Mononuclear cell (primary cell): ENCODE data around the gene C2orf81. TPM values are rescaled to one million over a fixed set of nuclear protein-coding genes. Genes with fewer than 3 reads are reported as not detected.
"Not testable (repeated sequence)": the region's sequence is repeated elsewhere in the genome, so short reads cannot be mapped to it uniquely, and the experiment has no call there.

Source experiments
- H3K27me3 ChIP-seq: 2 replicates; pipeline ENCODE4 v1.6.0; 2011; ENCODE audit warnings: low read length, control low read depth; ENCODE audit not compliant: insufficient read depth
- H3K4me1 ChIP-seq: 2 replicates; pipeline ENCODE4 v1.5.1; 2011; ENCODE audit warnings: mild to moderate bottlenecking, low read length, control low read depth; ENCODE audit not compliant: insufficient read depth
- H3K4me3 ChIP-seq: 2 replicates; pipeline ENCODE4 v1.5.1; 2011; ENCODE audit warnings: mild to moderate bottlenecking, low read length, moderate library complexity
- H3K9me3 ChIP-seq: 2 replicates; pipeline ENCODE4 v1.5.1; 2011; ENCODE audit warnings: low read depth, mild to moderate bottlenecking, control low read depth, low read length
- total RNA-seq: library from RNA; depleted of rRNA; stranded (reverse); fragments of >200 nt; gene quantifications from one replicate; pipeline ENCODE4 v1.2.3, GENCODE V29; 2012

The C2orf81 gene
- total RNA-seq, 1 donor = 0.94 TPM

GRCh38 chr2:74450570-74451190 is 29.3 kb upstream of the C2orf81 start:
- H3K4me1 ChIP-seq = peaks cover 26% of the 10 kb centered on the region
- H3K27me3 ChIP-seq = no peaks in the 10 kb centered on the region
- H3K9me3 ChIP-seq = no peaks in the 10 kb centered on the region
- no peak overlapping the region for H3K4me3 ChIP-seq

- peaks cover 13% of the 10 kb centered on the region for H3K27me3 ChIP-seq
- no peaks in the 10 kb centered on the region for H3K9me3 ChIP-seq
- H3K4me3 ChIP-seq = no peak overlapping the region
- H3K4me1 ChIP-seq = peaks cover 14% of the 10 kb centered on the region
Measured at GRCh38 chr2:74448771-74449170, 27.4 kb upstream of the C2orf81 start.

DNA sequence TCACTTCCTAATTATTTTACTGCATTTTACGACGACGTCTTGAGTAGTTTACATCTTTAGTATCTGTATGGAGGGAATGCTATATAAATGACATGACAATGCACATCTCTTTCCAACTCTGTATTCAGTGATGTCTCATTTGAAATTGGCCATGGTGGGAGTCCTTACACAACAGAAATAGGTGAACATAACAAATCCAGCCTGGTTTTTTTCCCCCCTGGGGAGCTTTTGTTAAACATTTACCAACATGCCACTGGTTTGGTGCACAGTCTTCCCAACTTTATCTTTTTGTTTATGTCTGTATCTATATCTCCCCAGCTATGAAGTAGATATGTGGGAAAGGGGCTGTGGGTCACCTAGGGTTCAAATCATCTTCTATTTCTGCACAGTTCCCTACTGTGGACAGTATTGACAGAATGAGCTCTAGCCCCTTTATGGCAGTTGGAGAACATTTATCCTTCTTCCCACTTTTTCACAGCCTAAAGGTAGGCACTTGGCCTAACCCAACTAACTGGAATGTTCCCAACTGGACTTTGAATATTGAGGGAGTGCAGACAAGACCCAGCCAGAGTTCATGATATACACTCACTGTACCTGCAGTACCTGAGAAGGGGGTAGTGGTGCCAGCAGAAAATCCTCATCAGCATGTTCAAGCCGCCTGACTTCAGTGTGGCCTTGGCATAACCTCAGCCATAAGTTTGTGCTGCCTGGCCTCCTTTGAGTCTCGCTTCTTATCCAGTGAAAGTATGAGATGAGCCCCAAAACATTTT is 26.0 kb upstream of the C2orf81 start:
- Histone ChIP-seq H3K9me3 (no peaks in the 10 kb centered on the region), H3K4me3 (no peak overlapping the region), H3K4me1 (peaks cover 5% of the 10 kb centered on the region), H3K27me3 (peaks cover 20% of the 10 kb centered on the region)

GRCh38 chr2:74444498-74445318 is 23.3 kb upstream of the C2orf81 start:
- H3K4me3 ChIP-seq = no peak overlapping the region
- no peaks in the 10 kb centered on the region for H3K9me3 ChIP-seq
- peaks cover 28% of the 10 kb centered on the region for H3K4me1 ChIP-seq
- H3K27me3 ChIP-seq = peaks cover 47% of the 10 kb centered on the region

GRCh38 chr2:74442483-74443297 is 21.3 kb upstream of the C2orf81 start:
- H3K4me3 ChIP-seq, H3K9me3 ChIP-seq: not testable (repeated sequence)
- Histone ChIP-seq H3K27me3 (peaks cover 47% of the 10 kb centered on the region), H3K4me1 (peaks cover 33% of the 10 kb centered on the region)

- Histone ChIP-seq H3K27me3 (peaks cover 47% of the 10 kb centered on the region), H3K4me1 (peaks cover 33% of the 10 kb centered on the region), H3K9me3 (no peaks in the 10 kb centered on the region), H3K4me3 (no peak within 1 kb of the TSS)
Measured at GRCh38 chr2:74441690-74442482, 20.5 kb upstream of the C2orf81 start, which contains the start of gene RTKN. TSS of gene RTKN (minus strand) at chr2:74441937. CDS start at chr2:74441816, 121 bp downstream.

GRCh38 chr2:74441170-74441689 is 19.8 kb upstream of the C2orf81 start:
- no peak overlapping the region for H3K4me3 ChIP-seq
- peaks cover 33% of the 10 kb centered on the region for H3K4me1 ChIP-seq
- peaks cover 47% of the 10 kb centered on the region for H3K27me3 ChIP-seq
- no peaks in the 10 kb centered on the region for H3K9me3 ChIP-seq

GRCh38 chr2:74440378-74441169 is 19.2 kb upstream of the C2orf81 start:
- Histone ChIP-seq H3K4me3 (no peak overlapping the region), H3K27me3 (peaks cover 47% of the 10 kb centered on the region), H3K4me1 (peaks cover 33% of the 10 kb centered on the region), H3K9me3 (no peaks in the 10 kb centered on the region)

GRCh38 chr2:74439803-74440377 is 18.5 kb upstream of the C2orf81 start:
- peaks cover 45% of the 10 kb centered on the region for H3K27me3 ChIP-seq
- H3K4me1 ChIP-seq = peaks cover 33% of the 10 kb centered on the region
- H3K9me3 ChIP-seq = no peaks in the 10 kb centered on the region
- H3K4me3 ChIP-seq = no peak overlapping the region

GRCh38 chr2:74439373-74439772 is 18.0 kb upstream of the C2orf81 start:
- no peak overlapping the region for H3K4me3 ChIP-seq
- peaks cover 41% of the 10 kb centered on the region for H3K27me3 ChIP-seq
- peaks cover 33% of the 10 kb centered on the region for H3K4me1 ChIP-seq
- H3K9me3 ChIP-seq = no peaks in the 10 kb centered on the region

DNA sequence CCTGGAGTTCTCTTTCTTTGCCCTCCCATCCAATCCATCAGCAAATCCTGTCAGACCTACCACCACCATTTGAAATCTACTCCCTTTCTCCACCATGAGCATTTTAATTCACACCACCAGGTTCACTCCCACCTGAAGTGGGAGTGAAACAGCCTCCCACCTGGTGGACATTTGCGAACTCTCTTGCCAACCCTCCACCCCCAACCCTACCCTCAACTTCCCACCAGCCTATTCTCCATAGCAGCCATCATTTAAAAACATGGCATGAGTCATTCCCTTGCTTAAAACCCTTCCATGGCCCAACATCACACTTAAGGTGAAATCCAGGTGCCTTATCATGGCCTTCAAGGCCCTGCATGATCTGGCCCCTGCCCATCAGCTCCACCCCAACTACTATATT is 16.8 kb upstream of the C2orf81 start:
- Histone ChIP-seq H3K27me3 (peaks cover 34% of the 10 kb centered on the region), H3K4me3 (no peak overlapping the region), H3K4me1 (peaks cover 33% of the 10 kb centered on the region), H3K9me3 (no peaks in the 10 kb centered on the region)

- peaks cover 24% of the 10 kb centered on the region for H3K27me3 ChIP-seq
Measured at GRCh38 chr2:74436848-74437695, 15.7 kb upstream of the C2orf81 start.

More at GRCh38 chr2:74436848-74437695, 15.7 kb upstream of the C2orf81 start:
- Histone ChIP-seq H3K9me3 (no peaks in the 10 kb centered on the region), H3K4me1 (peaks cover 29% of the 10 kb centered on the region), H3K4me3 (no peak overlapping the region)
